GM12878 (cell line): ENCODE measurements around the gene BMI1. TPM values are rescaled to one million over a fixed set of nuclear protein-coding genes. Genes with fewer than 3 reads are reported as not detected.

ENCODE experiments used
- ATAC-seq: fragments of 200-7000 bp; cut with Tn5 transposase; 3 replicates; pipeline ENCODE4 v1.9.1; 2020; ENCODE audit warnings: mild to moderate bottlenecking, moderate library complexity
- BruUV-seq: library from RNA; stranded (reverse); fragments of 400-500 nt; replicated peaks from 2 replicates; lab custom pipeline; 2021; lab: Mats Ljungman, UMichigan
- CTCF ChIA-PET: fragments of 300-600 bp; sonication (Branson Sonifier 250); formaldehyde crosslinking; extraction: SDS; loops from one replicate; lab custom pipeline; 2021; ENCODE audit warnings: inconsistent platforms; lab: Yijun Ruan, JAX
- POLR2A ChIA-PET: fragments of 350-600 bp; formaldehyde crosslinking; extraction: SDS; loops from one replicate; lab custom pipeline; 2021; ENCODE audit warnings: inconsistent platforms; lab: Charles Lee
- RAD21 ChIA-PET: fragments of 300-600 bp; sonication (Branson Sonifier 250); formaldehyde crosslinking; loops from one replicate; lab custom pipeline; 2023; ENCODE audit warnings: antibody characterized with exemption; ENCODE audit not compliant: unreplicated experiment; lab: Charles Lee
- SMC1A ChIA-PET: fragments of 300-600 bp; sonication (Branson Sonifier 250); formaldehyde crosslinking; loops from one replicate; lab custom pipeline; 2023; ENCODE audit not compliant: unreplicated experiment, uncharacterized antibody; lab: Charles Lee
- DNase-seq: peaks from one replicate; pipeline ENCODE4 v3.0.0-alpha.2; 2011; ENCODE audit warnings: low read depth, low spot score
- FAIRE-seq: peaks from 3 replicates; lab custom pipeline; 2011; peaks lifted over from hg19 to GRCh38; lab: Jason Lieb, UNC
- H2AFZ ChIP-seq: 2 replicates; pipeline ENCODE4 v1.6.0; 2011; ENCODE audit warnings: low read depth, low read length, control low read depth; ENCODE audit not compliant: control insufficient read depth
- H3K27ac ChIP-seq: 2 replicates; pipeline ENCODE4 v1.5.1; 2011; ENCODE audit warnings: control low read depth; ENCODE audit not compliant: control insufficient read depth, insufficient read depth
- H3K27me3 ChIP-seq, 2 experiments: replicated peaks in 1 of 2; 2 replicates each; pipeline versions ENCODE4 v1.6.0 to v1.6.1; 2011; ENCODE audit warnings: low read length in 1 of 2; ENCODE audit not compliant: control insufficient read depth in 2 of 2, insufficient read depth in 2 of 2
- H3K36me3 ChIP-seq, 2 experiments: 2 replicates each; pipeline ENCODE4 v1.5.1; 2011; ENCODE audit warnings: low read length in 1 of 2; ENCODE audit not compliant: control insufficient read depth in 2 of 2, insufficient read depth in 2 of 2
- H3K4me1 ChIP-seq: 2 replicates; pipeline ENCODE4 v1.6.1; 2011; ENCODE audit warnings: mild to moderate bottlenecking, low read length, moderate library complexity, mixed read lengths; ENCODE audit not compliant: control insufficient read depth, insufficient read depth
- H3K4me2 ChIP-seq: 2 replicates; pipeline ENCODE4 v1.6.0; 2011; ENCODE audit warnings: control low read depth; ENCODE audit not compliant: control insufficient read depth, insufficient read depth
- H3K4me3 ChIP-seq: fragments of 200-600 bp; sonication (generic); 2 replicates; pipeline ENCODE4 v1.5.1; 2016
- H3K79me2 ChIP-seq: 2 replicates; pipeline ENCODE4 v1.6.0; 2011; ENCODE audit warnings: low read length; ENCODE audit not compliant: control insufficient read depth, insufficient read depth
- H3K9ac ChIP-seq: 2 replicates; pipeline ENCODE4 v1.8.0; 2011; ENCODE audit warnings: low read length, control low read depth, mixed read lengths; ENCODE audit not compliant: control insufficient read depth, insufficient read depth
- H3K9me3 ChIP-seq: replicated peaks from 3 replicates; pipeline ENCODE4 v1.5.1; 2011; ENCODE audit warnings: mild to moderate bottlenecking, low read length; ENCODE audit not compliant: control insufficient read depth, insufficient read depth
- H4K20me1 ChIP-seq: 2 replicates; pipeline ENCODE4 v1.6.0; 2011; ENCODE audit not compliant: control insufficient read depth, insufficient read depth
- BCL11A ChIP-seq: IDR thresholded peaks from 2 replicates; pipeline ENCODE4 v1.6.1; 2011; ENCODE audit warnings: low read depth, low read length
- BHLHE40 ChIP-seq, 2 experiments: fragments of 450-650 bp in 1 of 2; IDR thresholded peaks; 2 replicates each; pipeline ENCODE4 v1.6.1; 2011 to 2017; ENCODE audit warnings: low read depth in 2 of 2, borderline replicate concordance in 1 of 2, improper control_type of control experiment in 1 of 2, low read length in 1 of 2, mild to moderate bottlenecking in 1 of 2
- CREB1 ChIP-seq: IDR thresholded peaks from 2 replicates; pipeline ENCODE4 v1.6.1; 2012; ENCODE audit warnings: low read depth, mild to moderate bottlenecking, inconsistent platforms
- EED ChIP-seq: sonication (generic); IDR thresholded peaks from 2 replicates; pipeline ENCODE4 v1.6.1; 2016; ENCODE audit warnings: antibody characterized with exemption, low read depth
- MEF2A ChIP-seq: IDR thresholded peaks from 2 replicates; pipeline ENCODE4 v1.6.1; 2011; ENCODE audit warnings: low read depth, mild to moderate bottlenecking, low read length, moderate library complexity; ENCODE audit not compliant: insufficient read depth
- MTA3 ChIP-seq: IDR thresholded peaks from 2 replicates; pipeline ENCODE4 v1.6.1; 2012; ENCODE audit warnings: low read length, inconsistent platforms, borderline replicate concordance
- POU2F2 ChIP-seq: IDR thresholded peaks from 3 replicates; pipeline ENCODE4 v1.6.1; 2011; ENCODE audit warnings: low read depth, mild to moderate bottlenecking, low read length, borderline replicate concordance
- RUNX3 ChIP-seq: IDR thresholded peaks from 2 replicates; pipeline ENCODE4 v1.6.1; 2012; ENCODE audit warnings: low read length, inconsistent platforms
- SPI1 ChIP-seq: IDR thresholded peaks from 2 replicates; pipeline ENCODE4 v1.6.1; 2011; ENCODE audit warnings: low read depth, mild to moderate bottlenecking, low read length, moderate library complexity, borderline replicate concordance; ENCODE audit not compliant: insufficient read depth
- TCF7 ChIP-seq: IDR thresholded peaks from 2 replicates; pipeline ENCODE4 v1.6.1; 2014; ENCODE audit warnings: antibody characterized with exemption, borderline replicate concordance
- YY1 ChIP-seq: IDR thresholded peaks from 2 replicates; pipeline ENCODE4 v1.6.1; 2011; ENCODE audit warnings: low read depth, mild to moderate bottlenecking, low read length
- WGBS: methylation state at CpG from one replicate; pipeline ENCODE4 v1.1.6; 2016; ENCODE audit warnings: low lambda C conversion rate; ENCODE audit not compliant: insufficient replicate concordance, insufficient coverage; ENCODE audit errors: missing lambda C conversion rate; 5-methylcytosine and 5-hydroxymethylcytosine counted together
- in situ Hi-C: fragments of 300-500 bp; cut with MboI; formaldehyde crosslinking; loops from 9 replicates; pipeline ENCODE4 v1.14.3; 2018; ENCODE audit warnings: mixed read lengths
- intact Hi-C: fragments of 100-400 bp; cut with micrococcal nuclease; formaldehyde crosslinking; loops from one replicate; pipeline ENCODE4 v1.14.2; 2022; ENCODE audit not compliant: unreplicated experiment
- polyA plus RNA-seq, 11 experiments: library from polyadenylated mRNA; depleted of rRNA in 4 of 11; unstranded in 6 of 11; stranded (reverse) in 5 of 11; fragments of >200 nt; fragmentation: Nextera tagmentation in 4 of 11; fragmentation: Illumina TruSeq in 1 of 11; extraction: Ambion mirVana in 4 of 11; extraction: Trizol in 1 of 11; gene quantifications; 1 replicate in 1 of 11; 2 replicates in 10 of 11; pipeline versions ENCODE4 v1.2.1 to v1.2.3, GENCODE V29; 2011 to 2016; ENCODE audit warnings: inconsistent platforms in 2 of 11, missing spikeins in 2 of 11, low read depth in 1 of 11
- total RNA-seq, 4 experiments: library from RNA; depleted of rRNA in 3 of 4; stranded (reverse); fragments of >200 nt in 3 of 4; fragmentation: Illumina TruSeq in 1 of 4; extraction: Trizol in 1 of 4; gene quantifications; 2 replicates each; pipeline versions ENCODE4 v1.2.1 to v1.2.3, GENCODE V29; 2013 to 2021
- TF ChIP-seq, protein P1 (sequence below): fragments of 450-650 bp; IDR thresholded peaks from 2 replicates; pipeline ENCODE4 v1.6.1; 2016; ENCODE audit warnings: mild to moderate bottlenecking

Gene BMI1
- total and polyA plus RNA-seq, 10 of the 15 experiments (the other 5 are each of a cell fraction or from before 2014, with no cell fraction given): 8.0 to 49.7 (median 25.8) TPM

DNA sequence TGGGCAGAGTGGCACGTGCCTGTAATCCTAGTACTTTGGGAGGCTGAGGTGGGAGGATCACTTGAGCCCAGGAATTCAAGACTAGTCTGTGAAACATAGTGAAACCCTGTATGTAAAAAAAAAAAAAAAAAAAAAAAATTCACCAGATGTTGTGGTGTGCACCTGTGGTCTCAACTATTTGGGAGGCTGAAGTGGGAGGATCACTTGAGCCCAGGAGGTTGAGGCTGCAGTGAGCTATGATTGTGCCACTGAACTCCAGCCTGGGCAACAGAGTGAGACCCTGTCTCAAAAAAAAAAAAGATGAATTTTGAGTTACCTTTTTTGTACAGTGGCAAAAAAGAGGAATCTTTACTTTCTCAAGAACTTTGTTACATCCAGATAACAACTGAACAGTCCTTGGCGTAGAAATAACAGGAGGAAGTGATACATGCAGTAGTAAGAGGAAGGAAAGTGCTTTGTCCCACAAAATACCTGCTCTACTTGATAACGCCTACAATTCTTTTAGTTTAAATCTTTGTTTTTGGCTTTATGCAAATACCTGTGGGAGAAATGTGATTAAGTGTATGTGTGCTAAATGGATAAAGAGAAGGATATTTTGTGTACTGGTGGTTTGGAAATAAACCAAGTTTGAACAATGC, 53.7 kb downstream of the BMI1 start:
- Histone ChIP-seq H3K4me2 (no peak overlapping the region), H3K27ac (no peak overlapping the region), H3K27me3 (no peaks in the 10 kb centered on the region), H3K9ac (no peak overlapping the region), H3K4me1 (peaks cover 22% of the 10 kb centered on the region), H2AFZ (peak overlapping the region; percentile 9), H4K20me1 (no peaks in the 10 kb centered on the region), H3K36me3 (no peaks in the 10 kb centered on the region), H3K9me3 (no peaks in the 10 kb centered on the region), H3K79me2 (no peaks in the 10 kb centered on the region), H3K4me3 (no peak overlapping the region)
- ChIA-PET RAD21 (no interaction called here), CTCF (interaction anchor here (0.6 kb wide), 1 partner anchor 36 kb away, joined by 3 read pairs; no protein-coding TSS in a partner anchor), POLR2A (interaction anchor here (0.7 kb wide), 1 partner anchor 52 kb away, joined by 3 read pairs; no protein-coding TSS in a partner anchor), SMC1A (interaction anchor here (0.9 kb wide), 1 partner anchor 11 kb away, joined by 3 read pairs; no protein-coding TSS in a partner anchor)
- no peak for ATAC-seq
- intact Hi-C loops (no loop called here), in situ Hi-C loops (no loop called here)
- WGBS: 52% methylated on average over 3 of the region's 3 CpGs
- no peak for DNase-seq
- no TSS peak for BruUV-seq
- FAIRE-seq: no peak
- TF ChIP-seq BCL11A (no peak), SPI1 (peak; percentile 18; the same call in 1 of the 2 replicates)

DNA sequence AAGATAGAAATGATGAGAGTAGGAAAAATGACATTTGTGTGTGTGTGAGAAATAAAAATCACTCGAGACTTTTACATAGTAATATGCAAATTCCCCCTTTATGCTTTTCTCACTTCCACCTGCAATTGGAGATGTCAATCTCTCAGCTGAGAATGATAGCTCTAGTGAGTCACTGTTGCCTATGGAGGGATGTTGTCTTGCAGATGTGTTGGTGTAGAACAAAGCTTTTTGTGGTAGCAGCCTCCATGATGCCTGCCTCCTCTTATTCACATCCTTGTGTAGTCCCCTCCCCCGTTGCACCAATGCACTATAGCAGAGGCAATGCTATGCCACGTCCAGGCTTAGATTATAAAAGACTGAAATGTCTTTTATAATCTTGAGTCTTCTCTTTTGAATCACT, 58.2 kb downstream of the BMI1 start:
- peak; percentile 82 for ATAC-seq
- ChIA-PET SMC1A (interaction anchor here (0.7 to 2.6 kb wide), 13 partner anchors 8 to 368 kb away, joined by 3 to 9 read pairs (median 5); partner anchors contain the start of gene COMMD3), CTCF (interaction anchor here (1.2 to 1.8 kb wide), 4 partner anchors 10 to 385 kb away, joined by 4 to 6 read pairs (median 4); no protein-coding TSS in a partner anchor), POLR2A (interaction anchor here (0.6 to 1.1 kb wide), 3 partner anchors 36 to 251 kb away, joined by 3 to 5 read pairs (median 3); no protein-coding TSS in a partner anchor), RAD21 (interaction anchor here (0.8 to 2.1 kb wide), 7 partner anchors 9 to 386 kb away, joined by 3 to 6 read pairs (median 4); no protein-coding TSS in a partner anchor)
- Histone ChIP-seq H3K4me2 (peak overlapping the region; percentile 86), H3K4me3 (peak overlapping the region; percentile 47; the same call in 1 of the 2 replicates), H3K9ac (peak overlapping the region; percentile 24), H4K20me1 (no peaks in the 10 kb centered on the region), H3K79me2 (no peaks in the 10 kb centered on the region), H2AFZ (peak overlapping the region; percentile 69), H3K27ac (peak overlapping the region; percentile 92), H3K27me3 (no peaks in the 10 kb centered on the region), H3K9me3 (no peaks in the 10 kb centered on the region), H3K4me1 (peaks cover 20% of the 10 kb centered on the region), H3K36me3 (no peaks in the 10 kb centered on the region)
- DNase-seq: peak; percentile 39
- intact Hi-C loops (no loop called here), in situ Hi-C loops (no loop called here)
- TF ChIP-seq MTA3 (0 out of 2 replicates have a peak, but pooled peaks have one; percentile 73), YY1 (0 out of 2 replicates have a peak, but pooled peaks have one; percentile 44), POU2F2 (peak; percentile 86), SPI1 (peak; percentile 44; the same call in 1 of the 2 replicates), RUNX3 (peak; percentile 31; the same call in 1 of the 2 replicates), BHLHE40 (IDR thresholded peaks at IDR 0.05; ENCODE audit: borderline replicate concordance in 1 of 2, low read depth in 2 of 2, low read length in 1 of 2) (0 out of 4 replicates have a peak, but pooled peaks of 1 of the 2 experiments have one; percentile 7), EED (peak; percentile 25; the same call in 1 of the 2 replicates), MEF2A (no peak), CREB1 (0 out of 2 replicates have a peak, but pooled peaks have one; percentile 22), TCF7 (no peak)
- TF ChIP-seq, protein P1, sequence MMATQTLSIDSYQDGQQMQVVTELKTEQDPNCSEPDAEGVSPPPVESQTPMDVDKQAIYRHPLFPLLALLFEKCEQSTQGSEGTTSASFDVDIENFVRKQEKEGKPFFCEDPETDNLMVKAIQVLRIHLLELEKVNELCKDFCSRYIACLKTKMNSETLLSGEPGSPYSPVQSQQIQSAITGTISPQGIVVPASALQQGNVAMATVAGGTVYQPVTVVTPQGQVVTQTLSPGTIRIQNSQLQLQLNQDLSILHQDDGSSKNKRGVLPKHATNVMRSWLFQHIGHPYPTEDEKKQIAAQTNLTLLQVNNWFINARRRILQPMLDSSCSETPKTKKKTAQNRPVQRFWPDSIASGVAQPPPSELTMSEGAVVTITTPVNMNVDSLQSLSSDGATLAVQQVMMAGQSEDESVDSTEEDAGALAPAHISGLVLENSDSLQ: peak; percentile 85
- FAIRE-seq: no peak
- no TSS peak for BruUV-seq
- WGBS: 49% methylated on average over 3 of the region's 3 CpGs
